MM.1S (cell line): ENCODE data around the gene TREML4.

Source experiments
- DNase-seq: peaks from one replicate; pipeline ENCODE4 v3.0.0-alpha.2; 2015
- H2AFZ ChIP-seq: fragments of 300-600 bp; sonication (generic); 2 replicates; pipeline ENCODE4 v1.6.0; 2016; ENCODE audit warnings: antibody characterized with exemption, low read length
- H3F3A ChIP-seq: fragments of 300-600 bp; sonication (generic); 2 replicates; pipeline ENCODE4 v1.6.1; 2016; ENCODE audit warnings: mild to moderate bottlenecking, antibody characterized with exemption, low read length, moderate library complexity, mixed read lengths; ENCODE audit not compliant: insufficient read depth
- H3K27ac ChIP-seq: fragments of 300-600 bp; sonication (generic); 2 replicates; pipeline ENCODE4 v1.5.1; 2016; ENCODE audit warnings: mild to moderate bottlenecking, low read length
- H3K27me3 ChIP-seq: fragments of 300-600 bp; sonication (generic); replicated peaks from 2 replicates; pipeline ENCODE4 v1.6.0; 2016; ENCODE audit warnings: low read length; ENCODE audit not compliant: insufficient read depth
- H3K36me3 ChIP-seq: fragments of 300-600 bp; sonication (generic); replicated peaks from 2 replicates; pipeline ENCODE4 v1.6.1; 2016; ENCODE audit warnings: mild to moderate bottlenecking, low read length, mixed read lengths; ENCODE audit not compliant: insufficient read depth
- H3K4me1 ChIP-seq: fragments of 300-600 bp; sonication (generic); 2 replicates; pipeline ENCODE4 v1.6.1; 2016; ENCODE audit warnings: low read length, mixed read lengths
- H3K4me2 ChIP-seq: fragments of 300-600 bp; sonication (generic); 2 replicates; pipeline ENCODE4 v1.6.0; 2016; ENCODE audit warnings: low read depth, low read length
- H3K4me3 ChIP-seq: fragments of 300-600 bp; sonication (generic); 2 replicates; pipeline ENCODE4 v1.5.1; 2016; ENCODE audit warnings: low read length, mixed read lengths
- H3K79me2 ChIP-seq: fragments of 300-600 bp; sonication (generic); 2 replicates; pipeline ENCODE4 v1.6.1; 2016; ENCODE audit warnings: mixed run types, low read length, mixed read lengths
- H3K9ac ChIP-seq: fragments of 300-600 bp; sonication (generic); 2 replicates; pipeline ENCODE4 v1.6.1; 2016; ENCODE audit warnings: low read length, mixed read lengths
- H3K9me2 ChIP-seq: fragments of 300-600 bp; sonication (generic); replicated peaks from 2 replicates; pipeline ENCODE4 v1.6.1; 2016; ENCODE audit warnings: mild to moderate bottlenecking, low read length, mixed read lengths; ENCODE audit not compliant: insufficient read depth
- H3K9me3 ChIP-seq: fragments of 300-600 bp; sonication (generic); replicated peaks from 2 replicates; pipeline ENCODE4 v1.6.1; 2016; ENCODE audit warnings: mild to moderate bottlenecking, low read length, mixed read lengths; ENCODE audit not compliant: insufficient read depth
- H4K20me1 ChIP-seq: fragments of 300-600 bp; sonication (generic); 2 replicates; pipeline ENCODE4 v1.6.1; 2016; ENCODE audit warnings: mild to moderate bottlenecking, low read length, moderate library complexity, mixed read lengths; ENCODE audit not compliant: insufficient read depth
- EZH2 ChIP-seq: fragments of 300-600 bp; sonication (generic); optimal IDR thresholded peaks from 2 replicates; pipeline ENCODE3; 2017; ENCODE audit warnings: low read depth, mild to moderate bottlenecking, antibody characterized with exemption, low read length, mixed read lengths
- EZH2phosphoT487 ChIP-seq: fragments of 300-600 bp; sonication (generic); IDR thresholded peaks from 2 replicates; pipeline ENCODE4 v1.6.1; 2018; ENCODE audit warnings: antibody characterized with exemption, low read length
- TF ChIP-seq, protein P1 (sequence below): fragments of 300-600 bp; sonication (generic); IDR thresholded peaks from 2 replicates; pipeline ENCODE4 v1.5.1; 2016; ENCODE audit warnings: antibody characterized with exemption, low read length, mixed read lengths

Gene TREML4

DNA sequence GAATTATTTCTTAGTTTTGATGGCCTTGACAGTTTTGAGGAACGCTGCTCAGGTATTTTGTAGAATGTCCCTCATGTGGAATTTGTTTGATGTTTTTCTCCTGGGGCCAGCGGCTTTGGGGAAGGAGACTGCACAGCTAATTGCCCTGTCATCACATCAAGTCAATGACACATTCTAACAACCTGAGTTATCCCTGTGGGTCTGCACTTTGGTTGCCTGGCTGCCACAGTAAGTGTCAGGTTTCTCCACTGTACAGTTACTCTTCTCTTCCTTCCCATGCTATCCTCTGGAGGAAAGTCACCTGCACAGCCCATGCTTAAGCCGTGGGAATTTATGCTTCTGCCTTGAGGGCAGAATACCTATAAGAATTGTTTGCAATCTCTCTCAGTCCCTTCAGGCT lies 1.4 kb upstream of the TREML4 start:
- Histone ChIP-seq H3K79me2 (no peaks in the 10 kb centered on the region), H3K9ac (no peak overlapping the region), H3K4me1 (no peaks in the 10 kb centered on the region), H2AFZ (no peak overlapping the region), H3K4me3 (no peak overlapping the region), H3F3A (no peaks in the 10 kb centered on the region), H3K9me2 (no peaks in the 10 kb centered on the region), H3K27me3 (no peaks in the 10 kb centered on the region), H4K20me1 (no peaks in the 10 kb centered on the region), H3K4me2 (no peak overlapping the region), H3K36me3 (no peaks in the 10 kb centered on the region), H3K9me3 (no peaks in the 10 kb centered on the region), H3K27ac (no peak overlapping the region)
- DNase-seq = no peak
- TF ChIP-seq EZH2 (no peak), EZH2phosphoT487 (no peak)
- TF ChIP-seq, protein P1, sequence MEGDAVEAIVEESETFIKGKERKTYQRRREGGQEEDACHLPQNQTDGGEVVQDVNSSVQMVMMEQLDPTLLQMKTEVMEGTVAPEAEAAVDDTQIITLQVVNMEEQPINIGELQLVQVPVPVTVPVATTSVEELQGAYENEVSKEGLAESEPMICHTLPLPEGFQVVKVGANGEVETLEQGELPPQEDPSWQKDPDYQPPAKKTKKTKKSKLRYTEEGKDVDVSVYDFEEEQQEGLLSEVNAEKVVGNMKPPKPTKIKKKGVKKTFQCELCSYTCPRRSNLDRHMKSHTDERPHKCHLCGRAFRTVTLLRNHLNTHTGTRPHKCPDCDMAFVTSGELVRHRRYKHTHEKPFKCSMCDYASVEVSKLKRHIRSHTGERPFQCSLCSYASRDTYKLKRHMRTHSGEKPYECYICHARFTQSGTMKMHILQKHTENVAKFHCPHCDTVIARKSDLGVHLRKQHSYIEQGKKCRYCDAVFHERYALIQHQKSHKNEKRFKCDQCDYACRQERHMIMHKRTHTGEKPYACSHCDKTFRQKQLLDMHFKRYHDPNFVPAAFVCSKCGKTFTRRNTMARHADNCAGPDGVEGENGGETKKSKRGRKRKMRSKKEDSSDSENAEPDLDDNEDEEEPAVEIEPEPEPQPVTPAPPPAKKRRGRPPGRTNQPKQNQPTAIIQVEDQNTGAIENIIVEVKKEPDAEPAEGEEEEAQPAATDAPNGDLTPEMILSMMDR = no peak

DNA sequence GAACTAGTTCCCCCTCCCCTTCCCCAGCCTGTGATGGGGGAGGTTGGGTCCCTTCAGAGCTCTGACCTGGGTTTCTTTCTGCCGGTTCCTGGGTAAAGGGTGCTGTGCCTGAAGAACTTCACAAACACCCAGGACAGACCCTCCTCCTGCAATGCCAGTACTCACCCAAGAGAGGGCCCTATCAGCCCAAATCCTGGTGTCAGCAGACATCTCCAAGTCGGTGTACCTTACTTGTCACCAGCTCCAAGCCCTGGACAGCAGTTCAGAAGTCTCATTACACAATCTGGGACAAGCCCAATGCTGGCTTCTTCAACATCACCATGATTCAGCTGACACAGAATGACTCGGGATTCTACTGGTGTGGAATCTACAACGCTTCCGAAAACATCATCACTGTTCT lies 467 bp downstream of the TREML4 start:
- H3K9me3 ChIP-seq = no peaks in the 10 kb centered on the region
- no peak for TF ChIP-seq EZH2phosphoT487
- TF ChIP-seq, protein P1 = 0 out of 2 replicates have a peak, but pooled peaks have one; percentile 12
- no peak overlapping the region for H3K9ac ChIP-seq
- no peaks in the 10 kb centered on the region for H4K20me1 ChIP-seq
- no peak overlapping the region for H3K4me3 ChIP-seq
- H3K36me3 ChIP-seq = no peaks in the 10 kb centered on the region
- no peak for DNase-seq
- no peak overlapping the region for H2AFZ ChIP-seq
- no peak overlapping the region for H3K27ac ChIP-seq
- no peaks in the 10 kb centered on the region for H3F3A ChIP-seq
- H3K9me2 ChIP-seq = no peaks in the 10 kb centered on the region
- H3K4me2 ChIP-seq = no peak overlapping the region
- H3K27me3 ChIP-seq = no peaks in the 10 kb centered on the region
- H3K79me2 ChIP-seq = no peaks in the 10 kb centered on the region
- H3K4me1 ChIP-seq = no peaks in the 10 kb centered on the region

DNA sequence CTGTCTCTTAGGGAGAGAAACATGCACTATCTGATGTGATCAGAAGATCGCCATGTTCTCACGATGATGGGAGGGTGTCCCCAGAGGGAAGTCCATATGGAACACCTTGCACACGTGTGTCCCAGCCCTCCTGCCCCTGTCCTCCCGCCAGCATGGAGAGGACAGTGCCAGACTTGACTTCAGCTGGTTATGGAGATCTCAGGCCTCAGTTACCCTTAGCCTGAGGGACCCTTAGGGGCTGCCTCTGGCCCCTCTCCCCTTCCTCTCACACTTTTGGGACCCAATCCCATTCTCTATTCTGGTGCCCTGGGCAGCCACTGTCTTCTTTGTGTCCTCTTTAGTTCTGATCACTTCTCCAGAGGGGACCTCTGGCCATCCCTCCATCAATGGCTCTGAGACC lies 1.6 kb downstream of the TREML4 start:
- no peak overlapping the region for H3K9ac ChIP-seq
- no peaks in the 10 kb centered on the region for H3K9me3 ChIP-seq
- no peak overlapping the region for H3K4me3 ChIP-seq
- H3K79me2 ChIP-seq = no peaks in the 10 kb centered on the region
- H4K20me1 ChIP-seq = no peaks in the 10 kb centered on the region
- H3F3A ChIP-seq = no peaks in the 10 kb centered on the region
- no peak overlapping the region for H3K27ac ChIP-seq
- H3K4me2 ChIP-seq = no peak overlapping the region
- H2AFZ ChIP-seq = no peak overlapping the region
- DNase-seq = no peak
- H3K36me3 ChIP-seq = no peaks in the 10 kb centered on the region
- H3K27me3 ChIP-seq = no peaks in the 10 kb centered on the region
- TF ChIP-seq, protein P1 = no peak
- no peak for TF ChIP-seq EZH2phosphoT487
- TF ChIP-seq EZH2 = no peak
- H3K9me2 ChIP-seq = no peaks in the 10 kb centered on the region
- no peaks in the 10 kb centered on the region for H3K4me1 ChIP-seq

DNA sequence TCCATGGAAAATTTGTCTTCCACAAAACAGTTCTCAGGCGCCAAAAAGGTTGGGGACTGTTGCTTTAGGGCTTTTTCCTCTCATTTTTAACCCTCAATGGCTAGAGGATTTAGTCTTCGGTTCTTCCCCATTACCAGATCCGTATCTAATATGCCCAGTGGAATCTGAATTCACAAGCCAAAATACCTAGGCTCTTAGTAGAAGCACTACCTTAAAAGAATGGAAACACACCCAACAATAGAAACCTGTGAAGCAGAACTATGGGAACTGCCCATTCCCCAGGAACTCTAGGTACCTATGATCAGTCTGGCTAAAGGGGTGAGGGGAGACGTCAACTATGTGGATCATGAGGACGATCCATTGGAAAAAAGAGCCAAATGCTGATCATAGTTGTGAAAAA lies 3.1 kb downstream of the TREML4 start:
- no peaks in the 10 kb centered on the region for H3K4me1 ChIP-seq
- no peaks in the 10 kb centered on the region for H3F3A ChIP-seq
- no peaks in the 10 kb centered on the region for H4K20me1 ChIP-seq
- no peak overlapping the region for H3K27ac ChIP-seq
- H3K27me3 ChIP-seq = no peaks in the 10 kb centered on the region
- DNase-seq = no peak
- no peak overlapping the region for H3K4me3 ChIP-seq
- no peaks in the 10 kb centered on the region for H3K36me3 ChIP-seq
- H3K9ac ChIP-seq = no peak overlapping the region
- H2AFZ ChIP-seq = no peak overlapping the region
- no peak overlapping the region for H3K4me2 ChIP-seq
- H3K9me2 ChIP-seq = no peaks in the 10 kb centered on the region
- no peaks in the 10 kb centered on the region for H3K9me3 ChIP-seq
- H3K79me2 ChIP-seq = no peaks in the 10 kb centered on the region
- TF ChIP-seq EZH2 (no peak), EZH2phosphoT487 (no peak)
- TF ChIP-seq, protein P1 = no peak
